GM18507 (cell line): ENCODE data around the gene EIF3F.
"Not testable (repeated sequence)": the region's sequence is repeated elsewhere in the genome, so short reads cannot be mapped to it uniquely, and the experiment has no call there.

Source experiments
- DNase-seq: peaks from one replicate; pipeline ENCODE4 v3.0.0; 2011; ENCODE audit warnings: low read depth; ENCODE audit not compliant: insufficient read length; ENCODE audit errors: extremely low spot score
- FAIRE-seq: peaks from 2 replicates; lab custom pipeline; 2011; peaks lifted over from hg19 to GRCh38; lab: Jason Lieb, UNC

Gene EIF3F

DNA sequence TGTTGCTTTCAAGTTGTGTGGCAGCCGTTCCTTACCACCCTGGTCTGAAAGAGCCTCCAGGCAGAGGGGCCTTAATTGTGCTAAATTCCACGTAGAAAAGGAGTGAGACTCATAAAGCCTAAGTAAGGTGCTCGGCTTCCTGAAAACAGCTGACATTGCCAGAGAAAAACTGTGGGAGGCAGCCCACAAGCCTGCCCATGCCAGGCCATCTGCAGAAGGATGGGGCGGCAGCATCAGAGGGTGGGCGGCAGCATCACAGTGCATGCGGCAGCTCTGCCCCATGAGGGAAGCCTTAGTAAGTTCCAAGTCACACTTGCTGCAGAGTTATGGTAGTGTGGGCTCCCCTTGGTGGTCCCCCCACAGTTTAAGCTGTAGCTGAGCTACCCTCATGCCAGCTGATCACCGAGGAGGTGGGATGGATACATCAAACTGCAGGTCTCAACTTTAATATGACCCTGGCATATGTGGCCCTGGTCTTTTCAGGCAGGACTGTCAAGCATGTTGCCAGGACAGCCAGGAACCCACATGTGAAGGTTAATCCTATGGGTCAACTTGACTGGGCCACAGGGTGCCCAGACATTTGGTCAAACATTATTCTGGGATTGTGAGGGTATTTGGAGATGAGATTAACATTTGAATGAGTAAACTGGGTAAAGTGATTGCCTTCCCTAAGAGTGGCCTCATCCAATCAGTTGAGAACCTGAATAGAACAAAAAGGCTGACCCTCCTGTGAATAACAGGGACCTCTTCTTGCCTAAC lies 3.1 kb upstream of the EIF3F start:
- FAIRE-seq, result no peak
- no peak for DNase-seq

DNA sequence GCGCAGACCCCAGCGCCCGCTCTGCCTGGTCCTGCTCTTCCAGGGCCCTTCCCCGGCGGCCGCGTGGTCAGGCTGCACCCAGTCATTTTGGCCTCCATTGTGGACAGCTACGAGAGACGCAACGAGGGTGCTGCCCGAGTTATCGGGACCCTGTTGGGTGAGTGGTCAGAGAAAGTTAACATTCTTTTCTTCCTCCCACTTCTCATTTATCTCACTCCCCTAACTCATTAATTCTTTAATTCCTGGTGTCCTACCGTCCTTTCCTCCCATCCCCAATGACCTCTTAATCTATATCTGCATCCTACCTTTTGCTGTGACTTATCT lies 385 bp downstream of the EIF3F start:
- DNase-seq, FAIRE-seq: not testable (repeated sequence)

DNA sequence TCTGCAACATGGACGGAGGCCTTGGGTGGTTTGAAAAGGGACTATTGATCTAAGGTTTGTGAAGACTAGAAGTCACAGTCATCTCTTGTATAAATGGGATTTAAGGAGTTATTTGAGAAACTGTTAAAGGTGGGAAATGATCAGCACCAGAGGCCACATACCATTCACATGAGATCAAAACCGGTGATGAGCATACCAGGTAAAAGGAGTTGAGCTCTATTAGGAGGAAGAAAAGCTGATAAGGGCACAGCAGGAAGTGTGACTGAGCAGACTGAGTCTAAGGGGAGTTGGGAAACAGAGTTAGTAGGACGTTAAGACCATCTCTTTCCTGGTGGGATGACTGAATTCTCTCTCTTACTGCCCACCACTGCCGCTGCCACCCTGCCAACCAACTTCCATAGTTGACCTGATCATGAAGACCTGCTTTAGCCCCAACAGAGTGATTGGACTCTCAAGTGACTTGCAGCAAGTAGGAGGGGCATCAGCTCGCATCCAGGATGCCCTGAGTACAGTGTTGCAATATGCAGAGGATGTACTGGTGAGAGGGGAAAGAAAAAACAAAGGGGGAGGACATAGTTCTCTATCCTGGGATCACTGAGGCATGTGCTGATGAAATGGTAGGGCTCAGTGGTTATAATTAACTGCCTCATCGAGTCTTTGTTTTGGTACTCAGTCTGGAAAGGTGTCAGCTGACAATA lies 7.6 kb downstream of the EIF3F start:
- FAIRE-seq, result no peak
- no peak for DNase-seq

DNA sequence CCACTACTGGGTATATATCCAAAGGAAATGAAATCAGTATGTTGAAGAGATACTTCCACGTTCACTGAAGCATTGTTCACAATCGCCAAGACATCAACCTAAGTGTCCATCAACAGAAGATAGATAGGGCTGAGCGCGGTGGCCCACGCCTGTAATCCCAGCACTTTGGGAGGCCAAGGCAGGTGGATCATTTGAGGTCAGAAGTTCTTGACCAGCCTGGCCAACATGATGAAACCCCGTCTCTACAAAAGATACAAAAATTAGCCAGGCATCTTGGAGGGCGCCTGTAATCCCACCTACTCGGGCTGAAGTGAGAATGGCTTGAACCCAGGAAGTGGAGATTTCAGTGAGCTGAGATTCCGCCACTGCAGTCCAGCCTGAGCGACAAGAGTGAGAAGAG lies 12.7 kb downstream of the EIF3F start:
- FAIRE-seq (no peak), DNase-seq (no peak)

DNA sequence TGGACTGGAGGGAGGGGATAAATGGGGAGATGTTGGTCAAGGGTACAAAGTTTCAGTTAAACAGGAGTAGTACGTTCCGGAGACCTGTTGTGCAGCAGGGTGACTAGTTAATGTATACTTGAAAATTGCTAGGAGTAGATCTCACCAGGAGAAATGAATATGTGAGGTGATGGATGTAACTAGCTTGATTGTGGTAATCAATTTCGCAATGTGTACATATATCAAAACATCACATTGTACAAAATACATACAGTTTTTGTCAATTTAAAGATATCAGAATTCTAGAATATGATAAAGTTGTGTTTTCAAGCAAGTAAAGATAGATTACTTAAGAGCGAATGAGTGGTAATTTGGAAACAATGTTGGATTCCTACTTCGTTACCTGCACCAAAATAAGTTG lies 13.3 kb downstream of the EIF3F start:
- DNase-seq, result no peak
- FAIRE-seq, result no peak

DNA sequence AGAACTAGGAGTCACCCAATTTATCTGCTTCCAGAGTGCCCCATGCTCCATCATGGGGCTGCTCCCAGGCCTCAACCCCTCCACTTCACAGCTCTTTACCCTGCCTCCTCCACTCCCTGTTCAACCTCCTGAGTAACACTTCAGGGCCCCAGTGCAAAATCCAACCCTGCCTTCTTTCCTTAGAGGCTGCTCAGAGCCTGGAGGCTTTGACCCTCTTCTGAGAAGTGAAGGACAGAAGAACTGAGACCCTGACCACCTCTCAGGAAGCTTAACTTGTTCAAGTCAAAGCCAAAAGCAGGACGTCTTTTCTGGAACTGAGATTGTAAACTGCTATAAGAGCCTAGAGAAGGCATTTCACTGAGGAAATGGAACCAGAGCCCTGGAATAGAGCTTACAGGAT lies 15.5 kb downstream of the EIF3F start:
- DNase-seq (no peak), FAIRE-seq (no peak)

DNA sequence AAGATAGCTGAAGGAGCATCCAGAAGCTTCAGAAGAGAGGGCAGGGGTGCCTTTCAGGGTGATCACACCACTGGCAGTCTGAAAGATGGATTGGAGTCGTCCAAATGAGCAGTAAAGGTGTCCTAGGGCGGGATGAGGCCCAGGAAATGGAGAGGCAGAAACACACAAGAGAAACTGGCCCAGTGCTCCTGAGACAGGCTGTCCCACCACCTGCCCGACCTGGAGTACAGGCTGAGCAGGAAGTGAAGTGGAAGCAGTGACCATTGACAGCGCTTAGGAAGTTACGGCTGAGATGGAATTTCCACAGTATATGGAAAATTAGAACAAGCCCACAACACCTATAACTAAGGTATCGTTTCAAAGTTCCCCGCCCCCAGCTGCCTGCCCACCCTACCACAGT lies 16.1 kb downstream of the EIF3F start:
- FAIRE-seq (no peak), DNase-seq (no peak)

DNA sequence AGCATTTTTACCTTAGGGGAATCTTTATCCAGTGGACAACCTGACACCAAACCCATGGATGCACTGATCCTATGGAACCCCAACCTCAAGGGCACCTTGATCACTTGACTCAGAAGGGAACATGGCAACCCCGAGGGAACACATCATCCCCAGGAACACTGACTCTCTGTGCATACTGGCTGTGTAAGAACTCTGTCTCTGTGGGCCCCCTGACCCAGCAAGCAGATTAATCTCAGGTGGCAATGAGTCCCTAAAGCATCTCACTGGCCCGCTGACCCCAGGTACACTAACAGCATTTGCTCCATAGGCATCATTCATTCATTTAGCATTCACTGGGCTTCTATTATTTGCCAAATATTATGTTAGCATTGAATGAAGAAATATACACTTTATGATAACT lies 16.9 kb downstream of the EIF3F start:
- DNase-seq, result no peak
- no peak for FAIRE-seq

DNA sequence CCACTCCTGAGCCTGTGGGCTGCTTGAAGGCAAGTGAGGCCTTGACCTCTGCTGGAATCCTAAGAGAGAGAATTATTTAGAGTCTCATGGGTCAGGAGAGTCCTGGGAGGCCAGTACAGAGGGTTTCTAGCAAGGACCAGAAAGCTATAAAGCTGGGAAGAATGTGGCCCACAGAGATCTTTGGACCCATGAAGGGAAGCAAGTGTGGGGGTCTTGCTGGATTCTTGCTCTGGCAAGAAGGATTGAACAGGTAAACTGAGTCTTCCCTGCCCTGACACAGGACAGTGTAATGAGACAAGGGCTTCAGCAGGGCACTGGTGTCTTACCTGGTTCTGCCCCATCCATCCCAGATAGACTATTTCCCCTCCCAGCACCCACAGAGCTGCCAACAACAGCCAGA lies 18.4 kb downstream of the EIF3F start:
- DNase-seq (no peak), FAIRE-seq (no peak)

DNA sequence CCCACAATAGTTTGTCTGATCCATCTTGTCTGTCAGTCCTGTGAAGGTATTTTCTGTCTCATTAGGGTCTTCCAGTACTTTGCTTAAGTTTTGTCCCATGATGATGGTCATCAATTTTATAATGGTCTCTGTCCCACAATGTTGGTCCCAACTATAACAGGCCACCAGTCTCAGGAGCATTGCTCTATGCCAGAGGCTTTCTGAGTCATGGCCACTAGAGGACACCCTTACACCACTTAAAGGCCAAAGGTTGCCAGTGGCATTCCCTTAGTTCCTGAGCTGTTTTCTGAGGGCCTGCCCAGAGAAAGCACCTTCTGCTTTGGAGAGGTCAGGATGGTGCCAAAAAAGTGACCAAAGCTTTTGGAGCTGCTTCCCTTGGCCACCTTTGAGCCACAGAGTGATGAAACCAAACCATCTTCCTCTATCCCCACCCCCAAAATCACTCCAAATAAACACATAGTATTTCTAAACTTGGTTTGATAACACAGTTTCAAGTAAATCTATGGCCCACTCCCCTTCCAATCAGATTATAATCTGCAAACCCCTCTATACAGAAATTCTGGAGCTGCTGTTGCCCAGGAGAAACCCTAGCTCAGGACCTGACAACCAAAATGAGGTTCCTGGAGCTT lies 19.3 kb downstream of the EIF3F start:
- FAIRE-seq (peak; percentile 71), DNase-seq (no peak)

DNA sequence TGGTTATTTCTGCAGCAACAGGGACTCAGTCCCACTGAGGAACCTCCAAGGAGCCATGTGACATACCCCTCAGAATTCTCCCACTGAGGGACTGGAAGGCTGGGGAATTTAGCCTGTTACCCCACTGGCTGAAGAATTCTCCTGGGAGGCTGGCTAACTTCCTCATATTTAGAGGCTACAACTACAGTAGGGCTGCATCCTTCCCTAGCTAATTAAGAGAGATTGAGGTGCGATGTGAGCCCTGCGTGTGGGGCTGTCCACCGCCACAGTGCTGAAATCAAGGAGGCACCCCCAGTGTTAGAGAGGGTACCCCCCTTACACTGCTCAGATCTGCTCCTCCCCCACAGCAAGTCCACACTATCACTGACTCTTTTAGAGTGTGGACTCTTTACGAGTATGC lies 21.1 kb downstream of the EIF3F start:
- FAIRE-seq, result no peak
- DNase-seq, result no peak

DNA sequence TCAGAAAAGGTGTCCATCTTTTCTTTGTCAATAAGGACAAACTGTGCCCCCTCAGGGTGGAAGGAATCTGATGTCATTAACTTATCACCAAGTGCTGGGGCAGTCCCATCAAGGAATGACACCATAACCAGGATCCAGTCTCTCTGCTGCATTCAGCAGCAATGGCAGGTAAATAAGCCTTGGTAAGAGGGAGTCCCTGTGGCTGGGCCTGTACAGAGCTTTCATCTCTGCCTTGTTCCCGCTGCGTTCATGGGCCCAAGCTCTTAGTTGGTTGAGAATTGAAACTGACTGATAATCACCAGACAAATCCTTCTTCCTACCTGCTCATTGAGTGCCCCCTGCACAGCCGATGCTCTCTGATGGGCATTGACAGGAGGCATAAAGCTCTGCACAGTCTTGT lies 22.7 kb downstream of the EIF3F start:
- no peak for FAIRE-seq
- DNase-seq, result no peak

DNA sequence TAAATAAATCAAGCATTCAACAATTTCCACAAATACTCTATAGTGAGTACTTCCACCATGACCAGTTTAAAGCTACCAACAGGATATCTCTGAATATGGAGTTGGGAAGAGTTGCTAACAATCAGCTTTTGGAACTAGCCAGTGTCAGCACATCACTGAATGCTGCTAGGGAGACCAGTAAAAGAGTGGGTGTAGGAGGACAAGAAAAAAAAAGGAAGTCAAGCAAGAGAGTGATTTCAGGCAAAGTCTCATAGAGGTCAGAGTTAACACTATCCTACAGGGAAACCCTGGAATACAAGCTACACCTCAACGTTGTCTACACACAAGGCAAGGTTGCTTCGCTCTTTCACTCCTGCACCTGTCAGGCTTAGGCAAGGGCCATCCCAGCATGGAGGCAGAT lies 24.2 kb downstream of the EIF3F start:
- DNase-seq, result no peak
- FAIRE-seq, result no peak

DNA sequence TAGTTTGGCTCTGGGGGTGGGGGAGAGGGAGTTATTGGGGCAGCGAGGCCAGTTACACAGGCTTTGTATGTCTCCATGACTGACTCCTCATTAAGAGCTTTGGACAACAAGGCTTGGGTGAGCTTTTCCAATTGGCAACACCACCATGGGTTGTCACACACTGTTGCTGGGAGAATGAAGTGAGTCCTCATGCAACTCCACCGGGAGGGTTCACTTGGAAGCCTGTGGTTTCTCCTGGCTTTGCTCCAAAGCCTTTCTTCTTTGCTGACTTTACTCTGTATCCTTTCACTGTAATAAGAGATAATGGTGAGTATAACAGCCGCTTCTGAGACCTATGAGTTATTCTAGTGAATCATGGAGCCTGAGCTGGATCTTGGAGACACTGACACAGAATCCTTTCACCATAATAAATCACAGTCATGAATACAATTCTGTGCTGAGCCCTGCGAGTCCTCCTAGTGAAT lies 24.9 kb downstream of the EIF3F start:
- DNase-seq (no peak), FAIRE-seq (no peak)

DNA sequence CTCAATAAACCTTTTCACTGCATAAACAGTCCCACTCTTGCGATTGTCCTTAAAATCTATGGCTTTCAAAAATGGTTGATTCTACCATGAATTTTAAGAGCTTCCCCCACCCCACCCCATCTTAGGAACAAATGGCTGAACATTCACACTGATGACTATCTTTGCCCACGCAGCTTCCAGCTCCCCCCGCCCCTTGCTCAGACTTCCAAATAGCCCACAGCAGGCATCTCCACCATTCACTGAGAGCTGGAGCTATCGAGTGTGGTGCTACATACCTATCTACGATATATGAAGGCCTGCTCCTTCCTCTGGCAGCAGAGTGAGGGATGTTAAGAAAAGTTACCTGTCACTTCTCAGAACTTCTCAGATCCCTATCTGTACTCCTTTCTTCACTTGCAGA lies 26.7 kb downstream of the EIF3F start:
- no peak for DNase-seq
- no peak for FAIRE-seq

DNA sequence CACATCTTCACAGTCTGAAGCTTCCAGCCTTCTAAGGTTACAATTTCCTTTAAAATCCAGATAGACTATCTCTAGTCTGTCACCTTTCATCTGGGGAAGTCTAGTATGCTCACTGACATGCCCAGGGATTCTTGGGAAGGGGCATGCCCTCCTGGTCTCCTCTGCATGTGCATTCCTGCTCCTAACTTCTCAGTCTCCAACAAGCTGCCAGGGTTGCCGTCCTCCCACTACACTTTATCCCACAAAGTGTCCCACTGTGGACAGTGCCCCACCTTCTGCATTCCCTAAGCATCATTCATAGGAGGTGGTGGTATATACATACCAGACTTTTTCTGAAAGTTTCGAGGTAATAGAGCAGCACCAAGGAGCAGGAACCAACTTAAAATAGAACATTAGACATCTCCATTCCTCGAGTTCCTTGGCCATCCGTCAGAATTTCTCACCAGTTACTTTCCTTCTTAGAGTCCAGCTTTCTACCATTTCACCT lies 28.7 kb downstream of the EIF3F start:
- DNase-seq, result no peak
- FAIRE-seq, result no peak

DNA sequence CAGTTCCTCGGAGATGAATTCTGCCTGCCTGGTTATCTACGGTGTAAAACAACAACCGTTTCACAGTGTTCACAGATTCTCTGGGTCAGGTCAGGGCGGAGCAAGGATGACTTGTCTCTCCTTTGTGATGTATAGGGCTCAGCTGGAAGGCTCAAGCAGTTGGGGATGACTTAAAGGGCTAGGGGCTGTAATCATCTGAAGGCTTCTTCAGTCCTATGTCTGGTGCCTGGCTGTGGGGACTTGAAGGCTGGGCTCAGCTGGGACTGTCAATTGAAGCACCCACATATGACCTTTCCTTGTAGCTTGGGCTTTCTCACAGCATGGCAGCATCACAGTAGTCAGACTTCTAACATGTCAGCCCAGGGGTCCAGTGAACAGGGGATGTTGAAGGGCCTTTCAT lies 29.3 kb downstream of the EIF3F start:
- FAIRE-seq (no peak), DNase-seq (no peak)

DNA sequence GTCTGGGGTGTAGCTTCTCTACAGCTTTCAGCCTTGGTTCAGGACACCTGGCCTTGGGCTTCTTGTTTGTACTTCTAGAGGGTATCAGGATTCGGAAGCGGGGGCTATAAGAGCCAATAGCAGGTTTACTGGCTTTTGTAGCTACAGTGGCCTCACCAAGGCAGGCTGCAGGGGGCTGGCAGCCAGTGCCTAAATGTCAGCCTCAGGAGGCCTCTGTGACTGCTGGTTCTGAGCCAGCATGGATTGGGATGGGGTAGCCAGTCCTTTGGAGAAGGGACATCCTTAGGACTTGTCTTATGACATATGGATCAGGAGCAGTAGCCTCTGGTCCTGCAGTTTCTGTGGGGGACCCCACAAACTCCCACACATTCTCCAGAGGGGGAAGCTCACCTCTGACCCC lies 29.9 kb downstream of the EIF3F start:
- FAIRE-seq (no peak), DNase-seq (no peak)

DNA sequence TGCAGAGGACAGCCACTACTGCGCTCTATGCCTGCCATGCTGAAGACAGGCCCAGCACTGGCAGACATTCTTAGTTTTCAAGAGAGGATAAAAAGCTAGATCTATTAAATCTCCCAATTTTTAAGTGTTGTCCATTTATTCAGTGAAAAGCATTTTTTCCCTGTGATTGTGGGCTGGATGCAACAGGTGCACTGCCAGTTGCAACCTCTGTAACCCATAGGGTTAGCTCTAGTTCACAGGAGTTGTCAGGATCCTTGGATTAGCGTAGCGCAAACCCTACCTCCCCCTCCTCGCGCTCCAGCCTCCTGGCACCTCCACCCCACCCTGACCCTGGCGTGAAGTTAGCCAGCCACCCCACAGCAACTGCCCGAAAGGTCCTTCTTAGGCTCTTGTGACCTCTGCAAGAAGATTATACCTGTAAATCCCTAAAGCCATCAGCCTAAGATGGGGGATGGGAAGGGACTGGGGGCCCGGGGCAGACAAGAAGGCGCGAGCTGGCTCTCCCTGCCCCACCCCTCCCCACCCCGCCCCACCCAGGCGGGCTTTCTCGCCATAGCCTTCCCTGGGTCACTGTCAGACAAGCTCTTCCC lies 30.9 kb downstream of the EIF3F start:
- FAIRE-seq, result no peak
- DNase-seq, result no peak

DNA sequence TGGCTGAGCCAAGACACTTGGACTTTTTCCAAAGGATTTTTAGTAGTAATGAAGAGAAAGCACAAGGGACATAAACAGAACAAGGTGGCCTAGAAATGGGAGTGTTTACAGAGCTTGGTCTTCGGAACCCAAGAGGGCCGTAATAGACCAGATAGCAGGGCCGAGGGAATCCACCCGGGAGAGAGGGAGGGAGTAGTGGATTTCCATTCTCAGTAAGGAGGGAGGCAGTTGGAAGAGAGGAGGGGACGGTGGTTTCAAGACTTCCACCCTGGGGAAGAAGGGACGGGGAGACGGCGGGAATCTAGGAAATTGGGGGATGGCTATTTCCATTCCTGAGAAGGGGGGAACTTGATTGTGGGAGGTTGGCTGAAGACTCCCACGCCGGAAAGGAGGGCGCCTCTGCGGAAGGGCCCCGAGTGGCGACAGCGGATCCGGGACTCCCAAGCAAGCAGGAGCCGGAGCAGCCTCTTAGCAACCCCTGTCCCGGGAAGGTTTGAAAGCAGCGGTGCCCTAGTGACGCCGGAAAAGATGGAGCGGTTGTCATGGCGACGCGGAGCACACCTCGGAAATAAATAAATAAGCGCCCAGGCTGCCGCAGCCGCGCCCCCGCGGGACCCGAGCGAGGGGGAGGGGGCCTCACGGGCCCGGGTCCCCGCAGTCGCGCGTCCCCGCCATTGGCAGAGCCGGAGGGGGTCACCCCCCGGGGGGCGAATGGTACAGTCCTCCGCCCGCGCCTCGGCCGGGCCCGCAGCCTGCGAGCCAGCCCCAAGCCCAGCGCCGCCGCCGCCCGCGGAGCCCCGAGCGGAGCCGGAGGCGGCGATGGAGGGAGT lies 31.6 kb downstream of the EIF3F start:
- FAIRE-seq (no peak), DNase-seq (no peak)
